Panc1 (cell line): ENCODE results near the gene IP6K1.

ENCODE experiments used
- CTCF ChIP-seq: fragments of 450-650 bp; IDR thresholded peaks from 2 replicates; pipeline ENCODE4 v1.5.1; 2017; ENCODE audit warnings: mild to moderate bottlenecking
- REST ChIP-seq, 2 experiments: IDR thresholded peaks; 2 replicates each; pipeline ENCODE4 v1.6.1; 2011 to 2012; ENCODE audit warnings: low read depth in 2 of 2, control low read depth in 1 of 2, low read length in 1 of 2, mild to moderate bottlenecking in 1 of 2, moderate library complexity in 1 of 2; ENCODE audit not compliant: insufficient read depth in 1 of 2

GRCh38 chr3:49826016-49826415 is 39.7 kb upstream of the IP6K1 start:
- no peak for TF ChIP-seq CTCF
- no peak for TF ChIP-seq REST (IDR thresholded peaks at IDR 0.05; ENCODE audit: insufficient read depth in 1 of 2, low read depth in 2 of 2, low read length in 1 of 2)
